ENCODE measurements around the gene MTF1. TPM values are rescaled to one million over a fixed set of nuclear protein-coding genes. Genes with fewer than 3 reads are reported as not detected.

Gene MTF1
- total RNA-seq, 4 donors from 2014 or later: 6.1 to 9.0 (median 7.8) TPM

DNA sequence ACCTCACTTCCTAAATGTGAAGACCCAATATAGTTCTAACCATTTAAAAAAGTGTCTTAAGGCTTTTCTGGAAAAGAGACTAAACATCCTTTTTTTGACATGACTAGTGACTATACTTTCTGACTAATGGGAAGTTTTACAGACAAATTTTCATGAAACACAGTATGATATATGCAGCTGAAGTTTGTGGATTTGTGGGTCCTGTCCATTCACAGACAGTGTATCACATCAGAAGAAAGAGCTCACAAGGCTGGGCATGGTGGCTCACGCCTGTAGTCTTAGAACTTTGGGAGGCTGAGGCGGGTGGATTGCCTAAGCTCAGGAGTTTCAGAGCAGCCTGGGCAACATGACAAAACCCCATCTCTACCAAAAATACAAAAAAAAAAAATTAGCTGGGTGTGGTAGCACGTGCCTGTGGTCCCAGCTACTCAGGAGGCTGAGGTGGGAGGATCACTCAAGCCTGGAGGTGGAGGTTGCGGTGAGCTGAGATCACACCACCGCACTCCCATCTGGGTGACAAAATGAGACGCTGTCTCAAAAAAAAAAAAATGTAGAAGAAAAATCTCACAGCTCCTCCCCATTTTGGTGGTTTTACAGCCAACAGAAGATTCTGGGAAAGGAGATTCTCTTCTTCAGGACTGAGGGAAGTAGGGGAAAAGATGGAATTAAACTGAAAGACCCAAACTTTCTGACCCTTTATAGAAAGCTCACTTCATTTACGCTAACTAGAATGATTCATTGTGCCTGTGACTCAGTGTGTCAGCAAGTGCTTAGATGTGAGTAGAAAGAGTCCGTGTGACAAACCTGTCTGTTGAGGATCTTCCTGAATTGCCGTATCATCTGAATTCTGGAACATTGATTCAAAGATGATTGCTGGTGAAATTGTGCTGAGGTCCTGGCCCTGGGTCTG is 36.2 kb downstream of the MTF1 start:
- H3K36me3 ChIP-seq: peaks cover 0 to 93% (median 16%) of the 10 kb centered on the region in 3 donors
- no peaks in the 10 kb centered on the region for H3K27me3 ChIP-seq
- DNase-seq (ENCODE audit: low spot score in 2 of 2): no peak
- H3K9me3 ChIP-seq: no peaks in the 10 kb centered on the region
- H3K4me3 ChIP-seq: no peak overlapping the region
- no peak overlapping the region for H3K27ac ChIP-seq
- H3K4me1 ChIP-seq: no peaks in the 10 kb centered on the region
- TF ChIP-seq CTCF (IDR thresholded peaks at IDR 0.05) (no peak), EP300 (IDR thresholded peaks at IDR 0.05) (no peak), POLR2A (IDR thresholded peaks at IDR 0.05) (no peak)
- WGBS, 2 donors: 84 to 89% methylated on average over 9 of the region's 9 CpGs

DNA sequence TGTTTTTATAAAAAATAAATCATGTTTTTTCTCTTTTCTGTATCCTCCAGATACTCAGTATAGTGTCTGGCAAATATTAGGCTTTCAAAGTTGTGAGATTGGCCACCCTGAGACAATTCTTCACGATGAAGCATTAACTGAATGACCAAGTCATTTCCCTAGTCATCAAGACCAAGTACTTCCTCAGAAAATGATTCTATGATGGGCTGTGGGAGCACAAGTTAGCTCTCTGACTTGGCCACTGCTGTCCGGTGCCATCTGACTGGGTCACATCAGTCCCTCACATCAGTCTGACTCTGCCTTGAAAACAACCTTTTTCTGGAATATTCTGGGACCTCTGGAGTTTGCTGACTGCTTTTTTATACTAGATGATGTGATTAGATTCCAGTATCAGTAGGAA is 37.9 kb downstream of the MTF1 start:
- Histone ChIP-seq H3K4me3 (no peak overlapping the region), H3K27ac (no peak overlapping the region), H3K4me1 (peaks cover 0 to 12% (median 4%) of the 10 kb centered on the region in 4 donors), H3K27me3 (no peaks in the 10 kb centered on the region), H3K9me3 (no peaks in the 10 kb centered on the region), H3K36me3 (peaks cover 0 to 79% (median 16%) of the 10 kb centered on the region in 3 donors)
- 92 to 94% methylated on average over 2 of the region's 2 CpGs for whole genome bisulfite sequencing, 2 donors
- no peak for DNase-seq (ENCODE audit: low spot score in 2 of 2)
- TF ChIP-seq EP300 (IDR thresholded peaks at IDR 0.05) (no peak), CTCF (IDR thresholded peaks at IDR 0.05) (no peak), POLR2A (IDR thresholded peaks at IDR 0.05) (no peak)

- Histone ChIP-seq H3K4me3 (no peak overlapping the region), H3K36me3 (peaks cover 3 to 63% (median 13%) of the 10 kb centered on the region in 3 donors), H3K9me3 (no peaks in the 10 kb centered on the region), H3K27me3 (no peaks in the 10 kb centered on the region), H3K4me1 (peaks cover 0 to 12% (median 4%) of the 10 kb centered on the region in 4 donors), H3K27ac (peak overlapping the region in 2 of 4 donors; percentile 52 to 75)
- DNase-seq (ENCODE audit: low spot score in 2 of 2): no peak
- TF ChIP-seq CTCF (IDR thresholded peaks at IDR 0.05) (no peak), POLR2A (IDR thresholded peaks at IDR 0.05) (no peak), EP300 (IDR thresholded peaks at IDR 0.05) (no peak)
- WGBS, 2 donors: 6 to 21% methylated on average over 2 of the region's 2 CpGs
Measured at GRCh38 chr1:37817481-37817880, 41.9 kb downstream of the MTF1 start.

GRCh38 chr1:37814252-37814651 is 45.1 kb downstream of the MTF1 start:
- H3K4me3 ChIP-seq: no peak overlapping the region
- no peak overlapping the region for H3K27ac ChIP-seq
- 71 to 87% methylated on average over 7 of the region's 7 CpGs for WGBS, 2 donors
- H3K9me3 ChIP-seq: no peaks in the 10 kb centered on the region
- H3K27me3 ChIP-seq: no peaks in the 10 kb centered on the region
- peaks cover 0 to 33% (median 3%) of the 10 kb centered on the region in 3 donors for H3K36me3 ChIP-seq
- peaks cover 0 to 33% (median 12%) of the 10 kb centered on the region in 4 donors for H3K4me1 ChIP-seq
- no peak for DNase-seq (ENCODE audit: low spot score in 2 of 2)
- TF ChIP-seq CTCF (IDR thresholded peaks at IDR 0.05) (no peak), POLR2A (IDR thresholded peaks at IDR 0.05) (no peak), EP300 (IDR thresholded peaks at IDR 0.05) (no peak)

DNA sequence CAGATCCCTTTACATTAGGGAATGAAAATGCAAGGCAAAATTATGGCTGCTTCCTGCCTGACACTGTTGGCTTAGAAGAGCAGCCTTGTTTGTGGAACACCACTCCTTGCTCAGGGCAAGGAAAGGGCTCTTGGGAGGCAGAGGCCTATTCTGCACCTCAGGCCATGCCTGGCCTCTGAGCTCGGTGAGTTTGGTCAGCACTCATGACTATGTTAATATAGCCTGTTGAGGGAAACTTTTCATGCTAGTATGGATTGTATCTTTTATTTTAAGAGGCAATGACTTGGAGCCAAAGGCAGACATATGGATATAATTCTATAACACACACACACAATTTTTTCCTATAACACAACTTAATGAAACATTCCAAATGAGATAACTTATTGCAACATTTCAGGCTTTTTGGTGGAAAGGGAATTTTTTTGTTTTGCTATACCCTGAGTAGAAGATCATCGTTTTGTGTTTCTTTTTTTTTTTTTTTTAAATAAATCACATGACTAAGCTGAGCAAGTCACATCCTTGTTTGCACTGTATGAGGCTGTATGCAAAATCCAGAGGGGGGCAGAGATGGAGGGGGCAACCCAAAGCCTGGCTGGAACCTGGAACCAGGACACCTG is 45.8 kb downstream of the MTF1 start:
- H3K27me3 ChIP-seq: no peaks in the 10 kb centered on the region
- H3K4me1 ChIP-seq: peaks cover 0 to 40% (median 17%) of the 10 kb centered on the region in 4 donors
- no peak overlapping the region for H3K4me3 ChIP-seq
- DNase-seq (ENCODE audit: low spot score in 2 of 2): no peak
- no peaks in the 10 kb centered on the region for H3K9me3 ChIP-seq
- H3K27ac ChIP-seq: no peak overlapping the region
- H3K36me3 ChIP-seq: peaks cover 0 to 27% (median 3%) of the 10 kb centered on the region in 3 donors
- 51 to 54% methylated on average over 2 of the region's 2 CpGs for WGBS, 2 donors
- TF ChIP-seq EP300 (IDR thresholded peaks at IDR 0.05) (no peak), POLR2A (IDR thresholded peaks at IDR 0.05) (no peak), CTCF (IDR thresholded peaks at IDR 0.05) (no peak)

Measured in tibial nerve (tissue), 4 donors.